H9 (cell line): ENCODE results near the gene RMDN2. TPM values are rescaled to one million over a fixed set of nuclear protein-coding genes. Genes with fewer than 3 reads are reported as not detected.

Source experiments
- DNase-seq: peaks from one replicate; pipeline ENCODE4 v3.0.0-alpha.2; 2017
- H2AFZ ChIP-seq: one replicate; pipeline ENCODE4 v1.6.1; 2013; ENCODE audit warnings: mild to moderate bottlenecking, low read length, control low read depth, moderate library complexity
- H2AK5ac ChIP-seq: 2 replicates; pipeline ENCODE4 v1.6.1; 2013; ENCODE audit warnings: low read length, control low read depth, mixed read lengths; ENCODE audit not compliant: insufficient read length
- H2BK120ac ChIP-seq: one replicate; pipeline ENCODE4 v1.6.1; 2013; ENCODE audit warnings: low read depth, mild to moderate bottlenecking, low read length, control low read depth, inconsistent platforms; ENCODE audit not compliant: poor library complexity, severe bottlenecking
- H2BK12ac ChIP-seq: 2 replicates; pipeline ENCODE4 v1.6.1; 2013; ENCODE audit warnings: low read length, control low read depth, mixed read lengths, low read depth; ENCODE audit not compliant: insufficient read length
- H2BK15ac ChIP-seq: 2 replicates; pipeline ENCODE4 v1.6.1; 2013; ENCODE audit warnings: low read depth, low read length, control low read depth
- H2BK20ac ChIP-seq: one replicate; pipeline ENCODE4 v1.6.1; 2013; ENCODE audit warnings: low read depth, mild to moderate bottlenecking, low read length, control low read depth, inconsistent platforms; ENCODE audit not compliant: poor library complexity, severe bottlenecking
- H2BK5ac ChIP-seq: 2 replicates; pipeline ENCODE4 v1.6.1; 2013; ENCODE audit warnings: low read length, control low read depth, mixed read lengths; ENCODE audit not compliant: insufficient read length
- H3K14ac ChIP-seq: 2 replicates; pipeline ENCODE4 v1.6.1; 2013; ENCODE audit warnings: low read length, control low read depth; ENCODE audit not compliant: insufficient read depth
- H3K18ac ChIP-seq: 2 replicates; pipeline ENCODE4 v1.6.1; 2013; ENCODE audit warnings: low read depth, mild to moderate bottlenecking, mixed read lengths, low read length, control low read depth; ENCODE audit not compliant: insufficient read length
- H3K23ac ChIP-seq: 2 replicates; pipeline ENCODE4 v1.6.1; 2013; ENCODE audit warnings: low read length, control low read depth, mixed read lengths, low read depth; ENCODE audit not compliant: insufficient read length
- H3K23me2 ChIP-seq: 2 replicates; pipeline ENCODE4 v1.6.1; 2013; ENCODE audit warnings: low read depth, mild to moderate bottlenecking, mixed read lengths, low read length, control low read depth; ENCODE audit not compliant: insufficient read length, poor library complexity, severe bottlenecking
- H3K27ac ChIP-seq: 2 replicates; pipeline ENCODE4 v1.5.1; 2013; ENCODE audit warnings: low read length, control low read depth, mixed read lengths, low read depth; ENCODE audit not compliant: insufficient read length
- H3K27me3 ChIP-seq: 2 replicates; pipeline ENCODE4 v1.6.1; 2013; ENCODE audit warnings: low read length, control low read depth, inconsistent platforms; ENCODE audit not compliant: insufficient read depth
- H3K4ac ChIP-seq: 2 replicates; pipeline ENCODE4 v1.6.1; 2013; ENCODE audit warnings: low read depth, mild to moderate bottlenecking, control low read depth, inconsistent platforms, low read length, moderate library complexity
- H3K4me1 ChIP-seq: 2 replicates; pipeline ENCODE4 v1.6.1; 2013; ENCODE audit warnings: low read length, control low read depth, inconsistent platforms; ENCODE audit not compliant: insufficient read depth
- H3K4me2 ChIP-seq: 2 replicates; pipeline ENCODE4 v1.6.1; 2013; ENCODE audit warnings: low read length, control low read depth, mixed read lengths; ENCODE audit not compliant: insufficient read length, insufficient read depth
- H3K56ac ChIP-seq: 2 replicates; pipeline ENCODE4 v1.6.1; 2013; ENCODE audit warnings: low read depth, mild to moderate bottlenecking, mixed read lengths, low read length, control low read depth; ENCODE audit not compliant: insufficient read length
- H3K79me1 ChIP-seq: 2 replicates; pipeline ENCODE4 v1.6.1; 2013; ENCODE audit warnings: low read depth, mild to moderate bottlenecking, moderate library complexity, low read length, control low read depth, inconsistent platforms; ENCODE audit not compliant: insufficient read depth, poor library complexity, severe bottlenecking
- H3K79me2 ChIP-seq: 2 replicates; pipeline ENCODE4 v1.6.1; 2013; ENCODE audit warnings: low read length, control low read depth, inconsistent platforms; ENCODE audit not compliant: insufficient read depth
- H3K9ac ChIP-seq: 2 replicates; pipeline ENCODE4 v1.6.1; 2013; ENCODE audit warnings: low read length, control low read depth, mixed read lengths; ENCODE audit not compliant: insufficient read length; ENCODE audit errors: extremely low read depth
- H3K9me3 ChIP-seq: one replicate; pipeline ENCODE4 v1.6.1; 2013; ENCODE audit warnings: low read depth, low read length, inconsistent platforms; ENCODE audit not compliant: control insufficient read depth
- H3T11ph ChIP-seq: one replicate; pipeline ENCODE4 v1.6.1; 2013; ENCODE audit warnings: mild to moderate bottlenecking, low read length, control low read depth, inconsistent platforms
- H4K20me1 ChIP-seq: one replicate; pipeline ENCODE4 v1.6.1; 2013; ENCODE audit not compliant: control insufficient read depth, insufficient read length, insufficient read depth
- H4K5ac ChIP-seq: 2 replicates; pipeline ENCODE4 v1.6.1; 2013; ENCODE audit warnings: low read depth, mild to moderate bottlenecking, mixed read lengths, low read length, control low read depth; ENCODE audit not compliant: insufficient read length
- H4K8ac ChIP-seq: replicated peaks from 2 replicates; pipeline ENCODE4 v1.6.1; 2013; ENCODE audit warnings: low read length, control low read depth, mixed read lengths, low read depth; ENCODE audit not compliant: insufficient read length
- H4K91ac ChIP-seq: 2 replicates; pipeline ENCODE4 v1.6.1; 2013; ENCODE audit warnings: low read depth, mild to moderate bottlenecking, moderate library complexity, mixed read lengths, low read length, control low read depth; ENCODE audit not compliant: insufficient read length
- H3K27ac Mint-ChIP-seq, 3 experiments: 2 replicates in 2 of 3; 3 replicates in 1 of 3; pipeline ENCODE4 v1.8.0; 2020 to 2021; ENCODE audit warnings: mixed read lengths in 3 of 3, mild to moderate bottlenecking in 1 of 3, moderate library complexity in 1 of 3
- H3K27me3 Mint-ChIP-seq: 2 replicates; pipeline ENCODE4 v1.8.0; 2021; ENCODE audit warnings: low read depth, mild to moderate bottlenecking, moderate library complexity, mixed read lengths
- H3K36me3 Mint-ChIP-seq, 3 experiments: 2 replicates in 2 of 3; 3 replicates in 1 of 3; pipeline ENCODE4 v1.8.0; 2020 to 2021; ENCODE audit warnings: low read depth in 3 of 3, mixed read lengths in 3 of 3; ENCODE audit not compliant: insufficient read depth in 1 of 3
- H3K4me1 Mint-ChIP-seq, 2 experiments: 2 replicates each; pipeline ENCODE4 v1.8.0; 2020; ENCODE audit warnings: mixed read lengths in 2 of 2
- H3K4me3 Mint-ChIP-seq, 2 experiments: 2 replicates in 1 of 2; 3 replicates in 1 of 2; pipeline ENCODE4 v1.8.0; 2020 to 2021; ENCODE audit warnings: mild to moderate bottlenecking in 2 of 2, mixed read lengths in 2 of 2, moderate library complexity in 1 of 2
- H3K9me3 Mint-ChIP-seq, 2 experiments: 2 replicates in 1 of 2; 3 replicates in 1 of 2; pipeline ENCODE4 v1.8.0; 2020; ENCODE audit warnings: mild to moderate bottlenecking in 2 of 2, mixed read lengths in 2 of 2, moderate library complexity in 1 of 2
- WGBS: extraction: QIAGEN DNeasy Blood & Tissue Kit; methylation state at CpG from one replicate; pipeline ENCODE4 v1.1.7; 2013; ENCODE audit warnings: missing lambda C conversion rate, low lambda C conversion rate, mixed read lengths; ENCODE audit not compliant: insufficient read length; ENCODE audit errors: extremely low coverage; 5-methylcytosine and 5-hydroxymethylcytosine counted together
- total RNA-seq: library from RNA; stranded (reverse); gene quantifications from 2 replicates; pipeline ENCODE4 v1.2.1, GENCODE V29; 2021
- TF ChIP-seq, protein P1 (sequence below): fragments of 200-600 bp; sonication (generic); conservative IDR thresholded peaks from 3 replicates; pipeline ENCODE4 v1.8.0; 2021; ENCODE audit warnings: antibody characterized with exemption, mild to moderate bottlenecking

Gene RMDN2
- total RNA-seq, 1 experiment from 2014 or later = 2.8 TPM

GRCh38 chr2:37890893-37891495, 34.1 kb upstream of the RMDN2 start:
- H3K4me1 ChIP-seq = no peaks in the 10 kb centered on the region
- H3K4ac ChIP-seq = no peak overlapping the region
- TF ChIP-seq, protein P1, sequence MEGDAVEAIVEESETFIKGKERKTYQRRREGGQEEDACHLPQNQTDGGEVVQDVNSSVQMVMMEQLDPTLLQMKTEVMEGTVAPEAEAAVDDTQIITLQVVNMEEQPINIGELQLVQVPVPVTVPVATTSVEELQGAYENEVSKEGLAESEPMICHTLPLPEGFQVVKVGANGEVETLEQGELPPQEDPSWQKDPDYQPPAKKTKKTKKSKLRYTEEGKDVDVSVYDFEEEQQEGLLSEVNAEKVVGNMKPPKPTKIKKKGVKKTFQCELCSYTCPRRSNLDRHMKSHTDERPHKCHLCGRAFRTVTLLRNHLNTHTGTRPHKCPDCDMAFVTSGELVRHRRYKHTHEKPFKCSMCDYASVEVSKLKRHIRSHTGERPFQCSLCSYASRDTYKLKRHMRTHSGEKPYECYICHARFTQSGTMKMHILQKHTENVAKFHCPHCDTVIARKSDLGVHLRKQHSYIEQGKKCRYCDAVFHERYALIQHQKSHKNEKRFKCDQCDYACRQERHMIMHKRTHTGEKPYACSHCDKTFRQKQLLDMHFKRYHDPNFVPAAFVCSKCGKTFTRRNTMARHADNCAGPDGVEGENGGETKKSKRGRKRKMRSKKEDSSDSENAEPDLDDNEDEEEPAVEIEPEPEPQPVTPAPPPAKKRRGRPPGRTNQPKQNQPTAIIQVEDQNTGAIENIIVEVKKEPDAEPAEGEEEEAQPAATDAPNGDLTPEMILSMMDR = peak; percentile 84
- H4K8ac ChIP-seq = no peak overlapping the region
- no peak overlapping the region for H3K27ac ChIP-seq
- no peak overlapping the region for H4K91ac ChIP-seq
- H3K14ac ChIP-seq = no peak overlapping the region
- no peak overlapping the region for H2BK12ac ChIP-seq
- no peak overlapping the region for H3K23ac ChIP-seq
- Mint-ChIP-seq H3K4me3 (no peak overlapping the region), H3K4me1 (peaks cover 10 to 12% of the 10 kb centered on the region in 2 experiments), H3K9me3 (no peaks in the 10 kb centered on the region; a peak in 2 of 5 replicates), H3K36me3 (no peaks in the 10 kb centered on the region), H3K27me3 (peaks cover 2% of the 10 kb centered on the region; the same call in 1 of the 2 replicates), H3K27ac (no peak overlapping the region; a peak in 1 of 7 replicates)
- H3K56ac ChIP-seq = no peak overlapping the region
- no peak overlapping the region for H3K4me2 ChIP-seq
- no peaks in the 10 kb centered on the region for H3K27me3 ChIP-seq
- no peak overlapping the region for H2BK5ac ChIP-seq
- no peaks in the 10 kb centered on the region for H3K9me3 ChIP-seq
- H3K18ac ChIP-seq = no peak overlapping the region
- no peak overlapping the region for H2BK15ac ChIP-seq
- H3K23me2 ChIP-seq = no peaks in the 10 kb centered on the region
- H3K9ac ChIP-seq = no peak overlapping the region
- no peaks in the 10 kb centered on the region for H4K20me1 ChIP-seq
- H3T11ph ChIP-seq = no peak overlapping the region
- DNase-seq = peak; percentile 81
- H3K79me1 ChIP-seq = no peaks in the 10 kb centered on the region
- H4K5ac ChIP-seq = no peak overlapping the region
- WGBS = no CpG with 5 or more reads among the region's 8 CpGs
- no peak overlapping the region for H2AFZ ChIP-seq
- H2BK20ac ChIP-seq = no peak overlapping the region
- no peaks in the 10 kb centered on the region for H3K79me2 ChIP-seq
- no peak overlapping the region for H2AK5ac ChIP-seq
- no peak overlapping the region for H2BK120ac ChIP-seq
